Measurements from ENCODE around the gene NPAS3.

- no peak for TF ChIP-seq POLR2AphosphoS5 (IDR thresholded peaks at IDR 0.05; ENCODE audit: low read depth, low read length)
- TF ChIP-seq REST (IDR thresholded peaks at IDR 0.05; ENCODE audit: insufficient read depth in 1 of 2, low read depth in 2 of 2, low read length in 2 of 2), result no peak
These were observed 469.6 kb downstream of the NPAS3 start for GRCh38 chr14:33408291-33408690.

Measured in PFSK-1 (cell line).